A172 (cell line): ENCODE results near the gene PLD4. TPM values are rescaled to one million over a fixed set of nuclear protein-coding genes. Genes with fewer than 3 reads are reported as not detected.

Source experiments
- DNase-seq: peaks from one replicate; pipeline ENCODE4 v3.0.0-alpha.2; 2015; ENCODE audit warnings: low spot score
- total RNA-seq: library from RNA; depleted of rRNA; stranded (reverse); fragments of >200 nt; shearing (Covaris generic); gene quantifications from 2 replicates; pipeline ENCODE4 v1.2.3, GENCODE V29; 2014

PLD4 gene
- total RNA-seq, 1 experiment from 2014 or later = not detected

- DNase-seq = no peak
Measured at GRCh38 chr14:104929268-104930230, 4.9 kb downstream of the PLD4 start.

- DNase-seq = no peak
Measured at GRCh38 chr14:104930526-104931303, 6.0 kb downstream of the PLD4 start.

- no peak for DNase-seq
Measured at GRCh38 chr14:104931304-104931770, 6.7 kb downstream of the PLD4 start.

GRCh38 chr14:104931771-104932675, 7.3 kb downstream of the PLD4 start:
- DNase-seq = no peak

- peak; percentile 22 for DNase-seq
Measured at GRCh38 chr14:104932676-104933631, 8.3 kb downstream of the PLD4 start.

GRCh38 chr14:104933746-104934733, 9.4 kb downstream of the PLD4 start:
- DNase-seq = no peak

- no peak for DNase-seq
Measured at GRCh38 chr14:104935026-104935650, 10.5 kb downstream of the PLD4 start.

GRCh38 chr14:104935955-104936354, 11.3 kb downstream of the PLD4 start:
- DNase-seq = no peak

- DNase-seq = no peak
Measured at GRCh38 chr14:104936361-104937155, 11.9 kb downstream of the PLD4 start.

GRCh38 chr14:104937161-104937560, 12.5 kb downstream of the PLD4 start:
- DNase-seq = no peak

- DNase-seq = no peak
Measured at GRCh38 chr14:104937694-104938365, 13.2 kb downstream of the PLD4 start.

- DNase-seq = no peak
Measured at GRCh38 chr14:104938436-104938835, 13.8 kb downstream of the PLD4 start.

- DNase-seq = no peak
Measured at GRCh38 chr14:104938960-104939359, 14.3 kb downstream of the PLD4 start.

GRCh38 chr14:104939666-104940410, 15.2 kb downstream of the PLD4 start:
- no peak for DNase-seq

GRCh38 chr14:104940526-104941150, 16.0 kb downstream of the PLD4 start:
- no peak for DNase-seq
